GM23338 (cell line): Measurements from ENCODE around the gene USP2.

ENCODE experiments used
- CREB1 ChIP-seq: fragments of 250-450 bp; sonication (Bioruptor Pico); IDR thresholded peaks from 2 replicates; pipeline ENCODE4 v1.5.0; 2020; ENCODE audit warnings: low read depth, mild to moderate bottlenecking, moderate library complexity
- CTCF ChIP-seq, 2 experiments: fragments of 200-600 bp in 1 of 2; sonication (generic) in 1 of 2; conservative IDR thresholded peaks; 2 replicates each; pipeline versions ENCODE4 v1.5.1 to v1.6.1; 2016 to 2017; ENCODE audit warnings: antibody characterized with exemption in 2 of 2, low read depth in 2 of 2, mild to moderate bottlenecking in 2 of 2, moderate library complexity in 1 of 2
- ETS1 ChIP-seq: IDR thresholded peaks from 2 replicates; pipeline ENCODE4 v1.6.1; 2016; ENCODE audit warnings: antibody characterized with exemption
- EZH2 ChIP-seq: fragments of 200-600 bp; sonication (generic); IDR thresholded peaks from one replicate; pipeline ENCODE4 v1.8.0; 2017; ENCODE audit warnings: antibody characterized with exemption, mild to moderate bottlenecking, low read depth; ENCODE audit not compliant: unreplicated experiment
- EZH2phosphoT487 ChIP-seq: fragments of 200-600 bp; sonication (generic); IDR thresholded peaks from one replicate; pipeline ENCODE4 v1.8.1; 2018; ENCODE audit warnings: antibody characterized with exemption; ENCODE audit not compliant: unreplicated experiment
- JUNB ChIP-seq: IDR thresholded peaks from one replicate; pipeline ENCODE4 v1.6.1; 2016; ENCODE audit warnings: antibody characterized with exemption; ENCODE audit not compliant: unreplicated experiment
- NANOG ChIP-seq: IDR thresholded peaks from 2 replicates; pipeline ENCODE4 v1.6.1; 2016; ENCODE audit warnings: antibody characterized with exemption, borderline replicate concordance
- POLR2AphosphoS5 ChIP-seq: IDR thresholded peaks from 2 replicates; pipeline ENCODE4 v1.6.1; 2016; ENCODE audit warnings: antibody characterized with exemption, low read depth
- REST ChIP-seq: IDR thresholded peaks from one replicate; pipeline ENCODE4 v1.6.1; 2018; ENCODE audit warnings: antibody characterized with exemption; ENCODE audit not compliant: unreplicated experiment
- STAT1 ChIP-seq: IDR thresholded peaks from one replicate; pipeline ENCODE4 v1.6.1; 2016; ENCODE audit warnings: antibody characterized with exemption; ENCODE audit not compliant: unreplicated experiment
- ZNF331 ChIP-seq: fragments of 250-450 bp; sonication (Bioruptor Pico); IDR thresholded peaks from 2 replicates; pipeline ENCODE4 v1.5.0; 2020; ENCODE audit warnings: low read depth, mild to moderate bottlenecking, moderate library complexity
- ZNF462 ChIP-seq: fragments of 250-450 bp; sonication (Bioruptor Pico); IDR thresholded peaks from 2 replicates; pipeline ENCODE4 v1.5.0; 2020; ENCODE audit warnings: mild to moderate bottlenecking, moderate library complexity

- TF ChIP-seq CTCF (conservative IDR thresholded peaks at IDR 0.05; ENCODE audit: low read depth in 2 of 2) (no peak), POLR2AphosphoS5 (no peak), EZH2phosphoT487 (no peak), REST (no peak), CREB1 (no peak), EZH2 (no peak), ZNF462 (CRISPR knock-in tag) (no peak), JUNB (no peak), NANOG (no peak), ZNF331 (CRISPR knock-in tag) (no peak), ETS1 (no peak), STAT1 (no peak)
Measured at GRCh38 chr11:119319136-119319699, 62.3 kb downstream of the USP2 start.
